D721Med (cell line): ENCODE data around the gene ZNF512B.

Experiments
- DNase-seq: peaks from one replicate; pipeline ENCODE4 v3.0.0; 2011; ENCODE audit warnings: low spot score; ENCODE audit not compliant: insufficient read length
- FAIRE-seq: peaks from 2 replicates; lab custom pipeline; 2011; peaks lifted over from hg19 to GRCh38; lab: Jason Lieb, UNC
- CTCF ChIP-seq: IDR thresholded peaks from 2 replicates; pipeline ENCODE4 v1.5.1; 2012; ENCODE audit warnings: mild to moderate bottlenecking, control low read depth; ENCODE audit not compliant: insufficient read depth; ENCODE audit errors: missing control alignments

The ZNF512B gene

DNA sequence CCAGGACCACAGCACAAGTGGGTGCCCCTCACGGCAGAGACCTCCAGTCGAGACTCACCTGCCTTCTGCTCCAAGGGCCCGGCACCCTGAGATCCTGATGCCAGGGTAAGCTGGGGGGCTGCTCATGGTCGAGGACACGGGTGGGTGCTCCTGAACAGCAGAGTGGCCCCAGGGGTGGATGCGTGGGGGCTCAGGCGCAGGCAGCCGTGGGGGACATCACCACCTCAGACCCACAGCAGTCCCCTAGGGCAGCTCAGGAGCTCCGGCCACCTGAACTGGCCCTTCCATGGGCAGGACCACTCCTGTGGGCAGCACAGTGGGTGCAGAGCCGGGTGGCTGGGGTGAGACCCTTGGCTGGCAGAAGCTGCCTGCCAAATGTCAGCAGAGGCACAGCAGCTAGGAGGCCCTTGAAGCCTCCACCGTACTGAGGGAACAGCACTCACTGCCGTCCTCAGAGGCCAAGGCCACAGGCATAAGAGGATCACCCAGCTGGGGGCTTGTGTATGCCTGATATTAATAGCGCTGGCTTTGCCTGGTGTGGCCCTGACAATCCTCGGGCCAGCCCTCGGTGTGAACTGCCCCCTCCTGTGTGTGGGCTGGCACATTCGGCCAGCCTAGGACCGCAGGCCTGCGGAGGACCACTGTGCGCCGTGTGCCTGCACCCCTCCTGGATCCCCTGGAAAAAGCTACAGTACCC, 18.9 kb downstream of the ZNF512B start:
- no peak for TF ChIP-seq CTCF
- FAIRE-seq (no peak), DNase-seq (peak; percentile 94)

- no peak for TF ChIP-seq CTCF
- FAIRE-seq (no peak), DNase-seq (no peak)
Observed at GRCh38 chr20:63947638-63948456, 21.9 kb downstream of the ZNF512B start.

- no peak for TF ChIP-seq CTCF
- DNase-seq (no peak), FAIRE-seq (no peak)
Observed at GRCh38 chr20:63946986-63947637, 22.6 kb downstream of the ZNF512B start.

DNA sequence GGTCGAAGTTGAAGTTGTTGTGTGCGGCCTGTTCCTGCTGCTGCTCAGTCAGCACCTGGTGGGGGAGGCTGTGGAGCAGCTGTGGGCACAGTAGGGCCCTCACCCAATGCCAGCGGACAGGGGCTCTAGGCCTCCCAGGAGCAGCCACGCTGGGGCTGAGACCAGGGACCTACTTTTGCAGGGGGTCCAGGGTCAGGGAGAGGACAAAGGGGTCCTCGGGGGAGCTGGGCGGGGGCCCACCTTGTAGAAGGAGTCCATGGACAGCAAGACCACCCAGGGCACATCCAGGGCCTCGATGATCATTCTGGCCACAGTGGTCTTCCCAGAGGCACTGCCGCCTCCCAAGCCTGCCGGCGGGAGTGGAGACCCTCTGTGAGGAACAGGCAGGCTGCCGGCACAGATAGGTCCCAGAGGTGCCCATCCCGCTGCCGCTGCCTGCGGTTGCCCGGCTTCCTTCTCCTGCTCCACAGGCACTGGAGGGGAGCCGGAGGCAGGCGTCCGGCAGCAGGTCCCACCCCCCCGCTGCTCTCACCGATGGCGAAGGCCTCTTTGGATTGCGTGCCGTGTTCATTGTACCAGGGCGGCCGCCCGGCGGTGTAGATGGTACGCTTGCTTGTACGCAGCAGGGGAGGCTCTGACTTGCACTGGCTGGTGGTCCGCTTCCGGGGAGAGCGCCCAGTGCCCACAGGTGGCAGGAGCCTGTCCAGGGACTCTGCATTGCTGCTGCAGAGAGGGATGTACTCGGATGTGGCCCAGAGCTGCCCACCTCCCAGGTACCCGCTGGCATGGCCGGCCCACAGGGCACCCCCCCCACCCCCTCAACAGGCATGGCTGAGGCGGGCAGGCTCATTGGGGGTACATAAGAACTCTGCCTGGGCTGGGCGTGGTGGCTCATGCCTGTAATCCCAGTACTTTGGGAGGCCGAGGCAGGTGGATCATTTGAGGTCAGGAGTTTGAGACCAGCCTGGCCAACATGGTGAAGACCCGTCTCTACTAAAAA, 23.5 kb downstream of the ZNF512B start:
- no peak for DNase-seq
- no peak for TF ChIP-seq CTCF
- no peak for FAIRE-seq

GRCh38 chr20:63945031-63945658, 24.6 kb downstream of the ZNF512B start:
- DNase-seq, result no peak
- FAIRE-seq, result no peak
- TF ChIP-seq CTCF, result no peak

- no peak for DNase-seq
- TF ChIP-seq CTCF, result no peak
- FAIRE-seq, result no peak
Observed at GRCh38 chr20:63944078-63944941, 25.4 kb downstream of the ZNF512B start.
